H1 (cell line): ENCODE results near the gene FGD5. TPM values are rescaled to one million over a fixed set of nuclear protein-coding genes. Genes with fewer than 3 reads are reported as not detected.

ENCODE experiments used
- CTCF ChIA-PET: fragments of 300-600 bp; sonication (Branson Sonifier 250); formaldehyde crosslinking; loops from one replicate; lab custom pipeline; 2021; ENCODE audit not compliant: partially characterized antibody; lab: Charles Lee
- POLR2A ChIA-PET: fragments of 300-600 bp; sonication (Branson Sonifier 250); formaldehyde crosslinking; loops from one replicate; lab custom pipeline; 2021; ENCODE audit warnings: inconsistent platforms; ENCODE audit not compliant: partially characterized antibody; lab: Charles Lee
- DNase-seq, 2 experiments: peaks; one replicate each; pipeline versions ENCODE4 v3.0.0 to v3.0.0-alpha.2; 2010 to 2022; ENCODE audit warnings: low spot score in 2 of 2, low read depth in 1 of 2, mixed read lengths in 1 of 2
- FAIRE-seq: peaks from 2 replicates; lab custom pipeline; 2011; peaks lifted over from hg19 to GRCh38; lab: Jason Lieb, UNC
- H2AFZ ChIP-seq: 2 replicates; pipeline ENCODE4 v1.8.1; 2012; ENCODE audit warnings: low read length, inconsistent platforms
- H2AK5ac ChIP-seq: 2 replicates; pipeline ENCODE4 v1.6.1; 2013; ENCODE audit warnings: low read depth, low read length
- H2BK120ac ChIP-seq: replicated peaks from 2 replicates; pipeline ENCODE3; 2013; ENCODE audit warnings: low read depth, low read length, inconsistent platforms
- H2BK12ac ChIP-seq: 2 replicates; pipeline ENCODE4 v1.6.1; 2013; ENCODE audit warnings: low read depth, low read length
- H2BK15ac ChIP-seq: 2 replicates; pipeline ENCODE4 v1.6.1; 2013; ENCODE audit warnings: low read length
- H2BK20ac ChIP-seq: 2 replicates; pipeline ENCODE4 v1.6.1; 2013; ENCODE audit warnings: low read length
- H2BK5ac ChIP-seq: 2 replicates; pipeline ENCODE4 v1.6.1; 2013; ENCODE audit warnings: low read depth, low read length
- H3K14ac ChIP-seq: 2 replicates; pipeline ENCODE4 v1.6.1; 2013; ENCODE audit warnings: inconsistent platforms; ENCODE audit not compliant: insufficient read length
- H3K18ac ChIP-seq: 2 replicates; pipeline ENCODE4 v1.6.1; 2013; ENCODE audit warnings: low read length; ENCODE audit errors: extremely low read depth
- H3K23ac ChIP-seq: 2 replicates; pipeline ENCODE4 v1.6.1; 2013; ENCODE audit warnings: inconsistent platforms; ENCODE audit not compliant: insufficient read length
- H3K23me2 ChIP-seq: 2 replicates; pipeline ENCODE4 v1.6.1; 2013; ENCODE audit warnings: low read depth, low read length
- H3K27ac ChIP-seq: 2 replicates; pipeline ENCODE4 v1.6.1; 2011; ENCODE audit warnings: low read depth, low read length, inconsistent platforms
- H3K27me3 ChIP-seq, 4 experiments: replicated peaks in 1 of 4; 1 replicate in 1 of 4; 2 replicates in 3 of 4; pipeline versions ENCODE4 v1.6.1 to v1.8.1; 2011 to 2013; ENCODE audit warnings: low read length in 3 of 4, mild to moderate bottlenecking in 3 of 4, inconsistent platforms in 2 of 4, mixed read lengths in 2 of 4, moderate library complexity in 1 of 4; ENCODE audit not compliant: control insufficient read depth in 3 of 4, insufficient read depth in 3 of 4; ENCODE audit errors: extremely low read depth in 1 of 4
- H3K36me3 ChIP-seq, 4 experiments: 2 replicates each; pipeline versions ENCODE4 v1.6.1 to v1.8.1; 2011 to 2013; ENCODE audit warnings: mild to moderate bottlenecking in 4 of 4, low read length in 3 of 4, moderate library complexity in 2 of 4, control low read depth in 1 of 4, inconsistent platforms in 1 of 4; ENCODE audit not compliant: insufficient read depth in 4 of 4, control insufficient read depth in 2 of 4
- H3K4ac ChIP-seq: replicated peaks from 2 replicates; pipeline ENCODE3; 2013; ENCODE audit warnings: low read length, low read depth, mixed read lengths, inconsistent platforms; ENCODE audit not compliant: insufficient read length
- H3K4me1 ChIP-seq, 4 experiments: replicated peaks in 1 of 4; 1 replicate in 1 of 4; 2 replicates in 3 of 4; pipeline versions ENCODE4 v1.6.1 to v1.8.1; 2011 to 2013; ENCODE audit warnings: low read length in 3 of 4, inconsistent platforms in 2 of 4, mixed read lengths in 1 of 4; ENCODE audit not compliant: insufficient read depth in 4 of 4, control insufficient read depth in 3 of 4
- H3K4me2 ChIP-seq, 2 experiments: 2 replicates each; pipeline versions ENCODE4 v1.6.1 to v1.8.1; 2011 to 2013; ENCODE audit warnings: low read depth in 2 of 2, low read length in 2 of 2, control low read depth in 1 of 2, inconsistent platforms in 1 of 2, mild to moderate bottlenecking in 1 of 2; ENCODE audit not compliant: insufficient read depth in 1 of 2
- H3K4me3 ChIP-seq, 4 experiments: fragments of 200-600, 300-600 bp in 1 of 4; sonication (generic), shearing (Covaris generic), sonication (Bioruptor Twin) in 1 of 4; 2 replicates each; pipeline versions ENCODE4 v1.5.1 to v1.8.1; 2011 to 2016; ENCODE audit warnings: low read length in 4 of 4, low read depth in 3 of 4, control low read depth in 2 of 4, inconsistent platforms in 2 of 4, mild to moderate bottlenecking in 2 of 4, mixed read lengths in 1 of 4, moderate library complexity in 1 of 4; ENCODE audit not compliant: insufficient read depth in 2 of 4; ENCODE audit errors: extremely low read depth in 1 of 4
- H3K56ac ChIP-seq: replicated peaks from 2 replicates; pipeline ENCODE3; 2013; ENCODE audit warnings: low read depth, mild to moderate bottlenecking, mixed read lengths, low read length, inconsistent platforms; ENCODE audit not compliant: insufficient read length
- H3K79me1 ChIP-seq: 2 replicates; pipeline ENCODE4 v1.6.1; 2013; ENCODE audit warnings: low read depth, low read length, control low read depth
- H3K79me2 ChIP-seq, 2 experiments: 2 replicates each; pipeline versions ENCODE4 v1.6.1 to v1.8.1; 2012 to 2013; ENCODE audit warnings: low read length in 2 of 2, mild to moderate bottlenecking in 2 of 2, inconsistent platforms in 1 of 2; ENCODE audit not compliant: insufficient read depth in 2 of 2, control insufficient read depth in 1 of 2
- H3K9ac ChIP-seq, 4 experiments: replicated peaks in 1 of 4; 1 replicate in 1 of 4; 2 replicates in 3 of 4; pipeline versions ENCODE4 v1.6.1 to v1.8.1; 2011 to 2013; ENCODE audit warnings: low read depth in 3 of 4, low read length in 3 of 4, control low read depth in 2 of 4, mild to moderate bottlenecking in 2 of 4, moderate library complexity in 2 of 4, inconsistent platforms in 1 of 4; ENCODE audit errors: extremely low read depth in 1 of 4
- H3K9me3 ChIP-seq, 2 experiments: 2 replicates each; pipeline versions ENCODE4 v1.6.1 to v1.8.1; 2012 to 2013; ENCODE audit warnings: mild to moderate bottlenecking in 2 of 2, moderate library complexity in 2 of 2, control low read depth in 1 of 2, inconsistent platforms in 1 of 2, low read depth in 1 of 2, low read length in 1 of 2, mixed read lengths in 1 of 2; ENCODE audit not compliant: insufficient read depth in 2 of 2
- H4K20me1 ChIP-seq, 2 experiments: replicated peaks in 1 of 2; 2 replicates each; pipeline versions ENCODE3 to v1.8.1; 2011 to 2013; ENCODE audit warnings: inconsistent platforms in 2 of 2, low read length in 2 of 2, mild to moderate bottlenecking in 1 of 2; ENCODE audit not compliant: insufficient read depth in 2 of 2, control insufficient read depth in 1 of 2
- H4K5ac ChIP-seq: 2 replicates; pipeline ENCODE4 v1.6.1; 2013; ENCODE audit warnings: low read length, low read depth, mixed read lengths, inconsistent platforms; ENCODE audit not compliant: insufficient read length
- H4K8ac ChIP-seq: 2 replicates; pipeline ENCODE4 v1.8.0; 2013; ENCODE audit warnings: mild to moderate bottlenecking, moderate library complexity, low read length, inconsistent platforms; ENCODE audit not compliant: insufficient read depth; ENCODE audit errors: extremely low read depth
- H4K91ac ChIP-seq: replicated peaks from 2 replicates; pipeline ENCODE3; 2013; ENCODE audit warnings: low read length, mixed read lengths, inconsistent platforms; ENCODE audit not compliant: insufficient read length
- E2F6 ChIP-seq: IDR thresholded peaks from 2 replicates; pipeline ENCODE4 v1.6.1; 2012; ENCODE audit warnings: inconsistent platforms
- FOSL1 ChIP-seq: IDR thresholded peaks from 2 replicates; pipeline ENCODE4 v1.6.1; 2011; ENCODE audit warnings: mild to moderate bottlenecking, low read depth, low read length, moderate library complexity; ENCODE audit not compliant: insufficient read depth
- POLR2AphosphoS5 ChIP-seq: IDR thresholded peaks from 2 replicates; pipeline ENCODE4 v1.6.1; 2011; ENCODE audit warnings: low read depth, low read length
- RAD21 ChIP-seq, 2 experiments: IDR thresholded peaks in 1 of 2; conservative IDR thresholded peaks in 1 of 2; 2 replicates each; pipeline ENCODE4 v1.6.1; 2011; ENCODE audit warnings: low read depth in 2 of 2, low read length in 2 of 2, improper control_type of control experiment in 1 of 2, inconsistent platforms in 1 of 2, mild to moderate bottlenecking in 1 of 2, moderate library complexity in 1 of 2
- SIX5 ChIP-seq: IDR thresholded peaks from 2 replicates; pipeline ENCODE4 v1.6.1; 2011; ENCODE audit warnings: mild to moderate bottlenecking, low read depth, low read length
- USF2 ChIP-seq: IDR thresholded peaks from 2 replicates; pipeline ENCODE4 v1.6.1; 2011; ENCODE audit warnings: low read length, improper control_type of control experiment
- YY1 ChIP-seq: IDR thresholded peaks from 2 replicates; pipeline ENCODE4 v1.6.1; 2011; ENCODE audit warnings: low read depth, mild to moderate bottlenecking, low read length
- WGBS, 2 experiments: shearing (Covaris generic) in 1 of 2; methylation state at CpG; one replicate each; pipeline versions ENCODE4 v1.1.6 to v1.1.7; 2013 to 2015; ENCODE audit warnings: low lambda C conversion rate in 2 of 2, mixed read lengths in 2 of 2, inconsistent platforms in 1 of 2, low coverage in 1 of 2, missing lambda C conversion rate in 1 of 2; ENCODE audit not compliant: insufficient replicate concordance in 2 of 2, insufficient coverage in 1 of 2, insufficient read length in 1 of 2; ENCODE audit errors: extremely low coverage in 1 of 2, missing lambda C conversion rate in 1 of 2; 5-methylcytosine and 5-hydroxymethylcytosine counted together
- polyA plus RNA-seq, 7 experiments: library from polyadenylated mRNA; depleted of rRNA in 3 of 7; stranded (reverse) in 5 of 7; unstranded in 2 of 7; fragments of >200 nt in 5 of 7; fragments of 200-250 nt in 2 of 7; gene quantifications; 1 replicate in 5 of 7; 2 replicates in 1 of 7; 4 replicates in 1 of 7; pipeline versions ENCODE4 v1.2.1 to v1.2.3, GENCODE V29; 2011 to 2013; ENCODE audit warnings: missing spikeins in 2 of 7, mixed read lengths in 2 of 7
- total RNA-seq: library from RNA; stranded (reverse); fragmentation: NEBNext Ultra II Directional; extraction: Animal tissue kit (Norgen Biotek cat#: 25700); gene quantifications from 2 replicates; pipeline ENCODE4 v1.2.1, GENCODE V29; 2021

The FGD5 gene
- total and polyA plus RNA-seq, 2 of the 8 experiments (the other 6 are each of a cell fraction or from before 2014, with no cell fraction given): 4.7 to 14.3 TPM

- ChIA-PET CTCF (interaction anchor here (0.9 to 1.6 kb wide), 8 partner anchors 11 to 102 kb away, joined by 3 to 6 read pairs (median 3); no protein-coding TSS in a partner anchor), POLR2A (interaction anchor here (0.8 to 1.9 kb wide), 9 partner anchors 10 to 104 kb away, joined by 3 to 5 read pairs (median 3); no protein-coding TSS in a partner anchor)
- Histone ChIP-seq H3K56ac (no peak overlapping the region), H3K79me1 (no peaks in the 10 kb centered on the region), H3K23me2 (peaks cover 19% of the 10 kb centered on the region; the same call in 1 of the 2 replicates), H3K23ac (no peak overlapping the region), H3K18ac (no peak overlapping the region; the same call in 1 of the 2 replicates), H4K20me1 (no peaks in the 10 kb centered on the region), H3K79me2 (no peaks in the 10 kb centered on the region), H2AFZ (0 out of 2 replicates have a peak overlapping the region, but pooled peaks have one; percentile 56), H2AK5ac (no peak overlapping the region), H4K91ac (no peak overlapping the region), H2BK120ac (no peak overlapping the region), H3K4me1 (peaks cover 0 to 6% (median 4%) of the 10 kb centered on the region in 4 experiments; a peak in 4 of 7 replicates), H2BK5ac (no peak overlapping the region), H4K8ac (no peak overlapping the region), H3K14ac (no peak overlapping the region), H3K4me2 (peak overlapping the region; percentile 91 to 100), H2BK12ac (no peak overlapping the region), H3K27ac (no peak overlapping the region), H4K5ac (no peak overlapping the region), H2BK15ac (no peak overlapping the region), H3K4ac (no peak overlapping the region), H2BK20ac (peak overlapping the region; percentile 64; the same call in 1 of the 2 replicates), H3K27me3 (peaks cover 7 to 45% (median 37%) of the 10 kb centered on the region in 4 experiments), H3K4me3 (peak overlapping the region; percentile 68 to 80 (median 76)), H3K9me3 (no peaks in the 10 kb centered on the region), H3K36me3 (no peaks in the 10 kb centered on the region), H3K9ac (no peak overlapping the region; a peak in 1 of 7 replicates)
- FAIRE-seq (no peak), DNase-seq (no peak)
- TF ChIP-seq SIX5: no peak
- no peak for TF ChIP-seq RAD21 (IDR thresholded peaks at IDR 0.05 in 1 of 2, conservative IDR thresholded peaks at IDR 0.05 in 1 of 2; ENCODE audit: low read depth in 2 of 2, low read length in 2 of 2)
- 0 out of 2 replicates have a peak, but pooled peaks have one; percentile 12 for TF ChIP-seq YY1
- no peak for TF ChIP-seq FOSL1
- no peak for TF ChIP-seq POLR2AphosphoS5
- no peak for TF ChIP-seq USF2
- TF ChIP-seq E2F6: no peak
- WGBS, 2 experiments: 45% methylated on average over 7 of the region's 7 CpGs; no CpG with 5 or more reads in 1 of the 2 experiments
These were observed 7.1 kb upstream of the FGD5 start for GRCh38 chr3:14811684-14812083.
